UCSD-AML1 (cell line): ENCODE data around the gene RASA4B.
"Not testable (repeated sequence)": the region's sequence is repeated elsewhere in the genome, so short reads cannot be mapped to it uniquely, and the experiment has no call there.

Source experiments
- DNase-seq: peaks from one replicate; lab custom pipeline; 2025; ENCODE audit not compliant: unreplicated experiment; lab: John Stamatoyannopoulos, UW

RASA4B gene

GRCh38 chr7:102474116-102474515 lies 43.5 kb downstream of the RASA4B start:
- not testable (repeated sequence) for DNase-seq

GRCh38 chr7:102473271-102473991 lies 44.1 kb downstream of the RASA4B start:
- DNase-seq = no peak

- no peak for DNase-seq
Observed at GRCh38 chr7:102472126-102473041, 45.2 kb downstream of the RASA4B start.

- DNase-seq = no peak
Observed at GRCh38 chr7:102471791-102472125, 45.8 kb downstream of the RASA4B start.

GRCh38 chr7:102469972-102470825 lies 47.4 kb downstream of the RASA4B start:
- DNase-seq = no peak

- no peak for DNase-seq
Observed at GRCh38 chr7:102469351-102469971, 48.1 kb downstream of the RASA4B start.

GRCh38 chr7:102468478-102469350 lies 48.9 kb downstream of the RASA4B start:
- no peak for DNase-seq

GRCh38 chr7:102467581-102468477 lies 49.7 kb downstream of the RASA4B start:
- no peak for DNase-seq

GRCh38 chr7:102466097-102466496 lies 51.5 kb downstream of the RASA4B start:
- no peak for DNase-seq

GRCh38 chr7:102464577-102465280 lies 52.8 kb downstream of the RASA4B start, which contains the start of the genes ALKBH4 and LRWD1:
ALKBH4 (minus strand) TSS chr7:102464863; CDS start chr7:102464836, 27 bp downstream.
LRWD1 (plus strand) TSS chr7:102464984; CDS start chr7:102465081, 97 bp downstream.
- peak; percentile 87 for DNase-seq

GRCh38 chr7:102463841-102464576 lies 53.6 kb downstream of the RASA4B start:
- DNase-seq = peak; percentile 24

- no peak for DNase-seq
Observed at GRCh38 chr7:102460467-102460866, 57.1 kb downstream of the RASA4B start.

GRCh38 chr7:102459221-102459844 lies 58.2 kb downstream of the RASA4B start:
- DNase-seq = no peak

- DNase-seq = no peak
Observed at GRCh38 chr7:102457352-102457924, 60.1 kb downstream of the RASA4B start.

- no peak for DNase-seq
Observed at GRCh38 chr7:102456327-102456726, 61.2 kb downstream of the RASA4B start.

- DNase-seq = no peak
Observed at GRCh38 chr7:102455596-102455995, 62.0 kb downstream of the RASA4B start.

GRCh38 chr7:102454932-102455331 lies 62.6 kb downstream of the RASA4B start:
- not testable (repeated sequence) for DNase-seq
